ENCODE data around the gene PTPRR. TPM values are rescaled to one million over a fixed set of nuclear protein-coding genes. Genes with fewer than 3 reads are reported as not detected.

Gene PTPRR
- total and polyA plus RNA-seq, 2 of the 4 experiments (the other 2 are of a cell fraction) = 0.18 to 0.21 TPM

- no peak overlapping the region for H2AK9ac ChIP-seq (replicated peaks; ENCODE audit: low read depth, low read length, poor library complexity)
- H3K27me3 ChIP-seq (ENCODE audit: control insufficient read depth, insufficient read depth, low read length) = no peaks in the 10 kb centered on the region
- H3K56ac ChIP-seq (ENCODE audit: extremely low read depth, insufficient read depth, low read length) = no peak overlapping the region
- dilution Hi-C loops (cut with HindIII; ENCODE audit: low sequenced_read_pairs, unreplicated experiment) (no loop called here), intact Hi-C loops (cut with micrococcal nuclease) (no loop called here), in situ Hi-C loops (cut with MboI; ENCODE audit: low sequenced_read_pairs) (no loop called here)
- no peak overlapping the region for H2AK5ac ChIP-seq (ENCODE audit: low read depth, low read length)
- H3K9me1 ChIP-seq (ENCODE audit: insufficient read depth, low read length) = no peaks in the 10 kb centered on the region
- no peak overlapping the region for H4K5ac ChIP-seq (ENCODE audit: low read depth, low read length)
- TF ChIP-seq CTCF (conservative IDR thresholded peaks at IDR 0.05; ENCODE audit: low read depth, low read length) = no peak
- no peak for TF ChIP-seq RFX5 (IDR thresholded peaks at IDR 0.05; ENCODE audit: low read depth, low read length)
- no peak for TF ChIP-seq CHD1 (IDR thresholded peaks at IDR 0.05; ENCODE audit: low read depth, low read length)
- no peak for TF ChIP-seq POLR2A (IDR thresholded peaks at IDR 0.05; ENCODE audit: low read depth, low read length)
- TF ChIP-seq NFE2L2 (IDR thresholded peaks at IDR 0.05; ENCODE audit: low read depth, low read length) = no peak
- no peak for TF ChIP-seq FOS (IDR thresholded peaks at IDR 0.05; ENCODE audit: low read depth, low read length)
- H3K18ac ChIP-seq (ENCODE audit: low read depth, low read length) = no peak overlapping the region
- no peak overlapping the region for H2AFZ ChIP-seq (replicated peaks; ENCODE audit: low read length, poor library complexity)
- no peak overlapping the region for H2BK120ac ChIP-seq (ENCODE audit: low read depth, low read length)
- no peak overlapping the region for H4K91ac ChIP-seq (ENCODE audit: insufficient read depth, low read depth, low read length)
- BruUV-seq (replicated peaks) = no TSS peak
- H4K20me1 ChIP-seq (ENCODE audit: insufficient read depth, low read length) = no peaks in the 10 kb centered on the region
- H2BK20ac ChIP-seq (ENCODE audit: low read depth, low read length) = no peak overlapping the region
- H2BK5ac ChIP-seq (ENCODE audit: low read depth, low read length, poor library complexity, severe bottlenecking) = no peak overlapping the region
- H3K4ac ChIP-seq (ENCODE audit: low read depth, low read length) = no peak overlapping the region
- no peak overlapping the region for H3K23ac ChIP-seq (ENCODE audit: low read depth, low read length)
- no peaks in the 10 kb centered on the region for H3K79me1 ChIP-seq (ENCODE audit: low read depth in 1 of 2, low read length in 2 of 2)
- H3K14ac ChIP-seq (replicated peaks; ENCODE audit: low read depth, low read length) = no peak overlapping the region
- WGBS, 2 experiments (ENCODE audit: extremely low coverage in 2 of 2, insufficient read length in 1 of 2) = no CpG with 5 or more reads among the region's 1 CpG
- no peak overlapping the region for H4K8ac ChIP-seq (ENCODE audit: low read depth in 2 of 2, low read length in 2 of 2)
- H3K36me3 ChIP-seq (ENCODE audit: control insufficient read depth, insufficient read depth, low read length) = no peaks in the 10 kb centered on the region
- H3K4me2 ChIP-seq (ENCODE audit: low read depth, low read length) = no peak overlapping the region
- no peak overlapping the region for H3K9ac ChIP-seq (ENCODE audit: low read depth, low read length)
- H3K4me1 ChIP-seq (ENCODE audit: control insufficient read depth, insufficient read depth, low read length) = no peaks in the 10 kb centered on the region
- no peak for DNase-seq
- no peak overlapping the region for H3K27ac ChIP-seq (ENCODE audit: insufficient read depth, low read length)
- ChIA-PET POLR2A (ENCODE audit: unreplicated experiment) (no interaction called here), CTCF (interaction anchor here (0.6 kb wide), 1 partner anchor 1220 kb away, joined by 3 read pairs; no protein-coding TSS in a partner anchor)
- H3K9me3 ChIP-seq (ENCODE audit: control insufficient read depth, insufficient read depth, low read length) = no peaks in the 10 kb centered on the region
- no peak for ATAC-seq (ENCODE audit: low read depth)
- no peak overlapping the region for H2BK15ac ChIP-seq (ENCODE audit: low read depth, low read length)
- no peak overlapping the region for H3K4me3 ChIP-seq (ENCODE audit: insufficient read depth, low read depth, low read length)
Observed at GRCh38 chr12:70666364-70666763, 254.2 kb downstream of the PTPRR start.

Measured in IMR-90 (cell line).